Measurements from ENCODE around the gene YWHAG.

YWHAG gene

DNA sequence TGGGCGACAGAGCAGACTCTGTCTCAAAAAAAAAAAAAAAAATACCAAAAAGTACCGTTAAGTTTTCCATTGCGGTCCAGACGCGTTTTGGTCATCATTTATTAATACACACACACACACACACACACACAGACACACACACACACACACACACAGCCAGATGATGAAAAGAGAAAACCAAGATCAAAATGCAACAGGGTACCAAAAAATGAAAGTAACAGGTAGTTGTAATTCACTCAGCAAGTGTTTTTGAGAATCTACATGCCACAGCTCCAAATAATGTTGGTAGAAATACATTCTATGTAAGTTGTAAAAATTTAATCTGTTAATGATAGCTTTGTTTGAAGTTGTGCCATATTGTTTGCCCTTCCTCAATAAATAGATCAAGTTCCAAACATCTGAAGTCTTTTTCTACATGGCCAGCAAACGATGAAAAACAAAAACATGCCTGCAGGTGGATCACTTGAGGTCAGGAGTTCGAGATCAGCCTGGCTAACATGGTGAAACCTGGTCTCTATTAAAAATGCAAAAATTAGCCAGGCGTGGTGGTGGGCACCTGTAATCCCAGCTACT, 9.4 kb downstream of the YWHAG start:
- Histone ChIP-seq H3K4me3 (ENCODE audit: low read length) (no peak overlapping the region), H3K9me3 (ENCODE audit: control insufficient read depth, insufficient read depth, low read length) (no peaks in the 10 kb centered on the region), H3K79me2 (ENCODE audit: control insufficient read depth, low read length) (peaks cover 100% of the 10 kb centered on the region), H3F3A (ENCODE audit: control insufficient read depth, insufficient read depth) (0 out of 2 replicates have a peak, but pooled peaks cover under 1% of the 10 kb centered on the region), H3K4me1 (ENCODE audit: control insufficient read depth, low read length) (peaks cover 4% of the 10 kb centered on the region; the same call in 1 of the 2 replicates), H3K27me3 (ENCODE audit: control insufficient read depth, low read length) (no peaks in the 10 kb centered on the region), H4K20me1 (ENCODE audit: control insufficient read depth, insufficient read depth, low read depth, low read length) (peaks cover 51% of the 10 kb centered on the region), H3K27ac (ENCODE audit: low read depth, low read length) (no peak overlapping the region), H3K9me2 (replicated peaks; ENCODE audit: control insufficient read depth, low read length) (no peaks in the 10 kb centered on the region), H3K4me2 (ENCODE audit: low read length) (no peak overlapping the region), H3K36me3 (ENCODE audit: control insufficient read depth, low read length) (peaks cover 93% of the 10 kb centered on the region)
- no peak for TF ChIP-seq EZH2phosphoT487 (IDR thresholded peaks at IDR 0.05; ENCODE audit: borderline replicate concordance, low read length)
- TF ChIP-seq, protein P1, sequence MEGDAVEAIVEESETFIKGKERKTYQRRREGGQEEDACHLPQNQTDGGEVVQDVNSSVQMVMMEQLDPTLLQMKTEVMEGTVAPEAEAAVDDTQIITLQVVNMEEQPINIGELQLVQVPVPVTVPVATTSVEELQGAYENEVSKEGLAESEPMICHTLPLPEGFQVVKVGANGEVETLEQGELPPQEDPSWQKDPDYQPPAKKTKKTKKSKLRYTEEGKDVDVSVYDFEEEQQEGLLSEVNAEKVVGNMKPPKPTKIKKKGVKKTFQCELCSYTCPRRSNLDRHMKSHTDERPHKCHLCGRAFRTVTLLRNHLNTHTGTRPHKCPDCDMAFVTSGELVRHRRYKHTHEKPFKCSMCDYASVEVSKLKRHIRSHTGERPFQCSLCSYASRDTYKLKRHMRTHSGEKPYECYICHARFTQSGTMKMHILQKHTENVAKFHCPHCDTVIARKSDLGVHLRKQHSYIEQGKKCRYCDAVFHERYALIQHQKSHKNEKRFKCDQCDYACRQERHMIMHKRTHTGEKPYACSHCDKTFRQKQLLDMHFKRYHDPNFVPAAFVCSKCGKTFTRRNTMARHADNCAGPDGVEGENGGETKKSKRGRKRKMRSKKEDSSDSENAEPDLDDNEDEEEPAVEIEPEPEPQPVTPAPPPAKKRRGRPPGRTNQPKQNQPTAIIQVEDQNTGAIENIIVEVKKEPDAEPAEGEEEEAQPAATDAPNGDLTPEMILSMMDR (IDR thresholded peaks at IDR 0.05; ENCODE audit: low read depth, low read length, poor library complexity, severe bottlenecking), result no peak

DNA sequence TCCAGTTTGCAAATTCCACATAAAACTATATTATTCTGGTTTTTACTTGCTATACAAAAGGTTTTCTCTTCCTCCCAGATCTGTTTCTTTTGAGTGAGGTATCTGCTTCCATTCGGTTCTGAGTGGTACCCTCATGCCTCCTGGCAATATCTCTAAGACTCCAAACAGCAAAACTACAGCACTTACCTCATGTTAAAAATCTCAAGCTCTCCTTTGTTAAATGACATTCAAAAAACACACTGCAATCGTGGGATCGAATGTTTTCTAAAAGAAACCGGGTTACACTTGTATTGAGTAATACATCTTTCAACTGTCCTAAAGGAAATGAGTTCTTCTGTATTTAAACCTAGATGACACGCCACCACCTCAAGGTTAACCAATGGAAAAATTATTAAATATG, 11.1 kb downstream of the YWHAG start:
- Histone ChIP-seq H3K9me2 (replicated peaks; ENCODE audit: control insufficient read depth, low read length) (no peaks in the 10 kb centered on the region), H3K4me2 (ENCODE audit: low read length) (no peak overlapping the region), H3K27ac (ENCODE audit: low read depth, low read length) (no peak overlapping the region), H3K36me3 (ENCODE audit: control insufficient read depth, low read length) (peaks cover 96% of the 10 kb centered on the region), H3K79me2 (ENCODE audit: control insufficient read depth, low read length) (peaks cover 100% of the 10 kb centered on the region), H3K9me3 (ENCODE audit: control insufficient read depth, insufficient read depth, low read length) (no peaks in the 10 kb centered on the region), H3K4me3 (ENCODE audit: low read length) (no peak overlapping the region), H3F3A (ENCODE audit: control insufficient read depth, insufficient read depth) (peaks cover 2% of the 10 kb centered on the region; the same call in 1 of the 2 replicates), H4K20me1 (ENCODE audit: control insufficient read depth, insufficient read depth, low read depth, low read length) (peaks cover 48% of the 10 kb centered on the region), H3K27me3 (ENCODE audit: control insufficient read depth, low read length) (no peaks in the 10 kb centered on the region), H3K4me1 (ENCODE audit: control insufficient read depth, low read length) (no peaks in the 10 kb centered on the region; the same call in 1 of the 2 replicates)
- TF ChIP-seq, protein P1 (IDR thresholded peaks at IDR 0.05; ENCODE audit: low read depth, low read length, poor library complexity, severe bottlenecking), result no peak
- no peak for TF ChIP-seq EZH2phosphoT487 (IDR thresholded peaks at IDR 0.05; ENCODE audit: borderline replicate concordance, low read length)

DNA sequence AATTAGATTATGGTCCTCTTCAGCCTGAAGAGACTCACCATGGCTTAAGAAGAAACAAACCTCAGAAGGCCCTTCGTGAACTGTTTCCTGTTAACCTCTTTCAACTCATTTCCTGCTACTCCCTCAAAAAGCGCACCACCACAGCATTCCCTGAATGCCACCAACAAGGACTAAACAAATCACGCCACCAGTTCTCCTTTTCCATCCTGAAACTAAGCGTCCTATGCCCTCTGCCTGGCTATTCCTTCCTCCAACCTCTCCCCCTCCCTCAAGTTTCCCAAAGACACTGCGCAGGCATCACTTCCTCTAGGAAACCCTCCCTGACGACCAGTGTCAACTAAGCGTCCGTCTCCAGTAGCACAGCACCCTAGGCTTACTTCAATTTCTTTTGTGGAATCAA, 12.0 kb downstream of the YWHAG start:
- Histone ChIP-seq H3K4me2 (ENCODE audit: low read length) (no peak overlapping the region), H3K9me2 (replicated peaks; ENCODE audit: control insufficient read depth, low read length) (no peaks in the 10 kb centered on the region), H3K27ac (ENCODE audit: low read depth, low read length) (no peak overlapping the region), H3K9me3 (ENCODE audit: control insufficient read depth, insufficient read depth, low read length) (no peaks in the 10 kb centered on the region), H3K4me3 (ENCODE audit: low read length) (no peak overlapping the region), H3K36me3 (ENCODE audit: control insufficient read depth, low read length) (peaks cover 97% of the 10 kb centered on the region), H3K79me2 (ENCODE audit: control insufficient read depth, low read length) (peaks cover 100% of the 10 kb centered on the region), H3F3A (ENCODE audit: control insufficient read depth, insufficient read depth) (peaks cover 2% of the 10 kb centered on the region), H3K4me1 (ENCODE audit: control insufficient read depth, low read length) (no peaks in the 10 kb centered on the region), H3K27me3 (ENCODE audit: control insufficient read depth, low read length) (no peaks in the 10 kb centered on the region), H4K20me1 (ENCODE audit: control insufficient read depth, insufficient read depth, low read depth, low read length) (peaks cover 53% of the 10 kb centered on the region)
- TF ChIP-seq EZH2phosphoT487 (IDR thresholded peaks at IDR 0.05; ENCODE audit: borderline replicate concordance, low read length), result no peak
- TF ChIP-seq, protein P1 (IDR thresholded peaks at IDR 0.05; ENCODE audit: low read depth, low read length, poor library complexity, severe bottlenecking), result no peak

All from DOHH2 (cell line).